ENCODE data around the gene FGF14.

Gene FGF14

DNA sequence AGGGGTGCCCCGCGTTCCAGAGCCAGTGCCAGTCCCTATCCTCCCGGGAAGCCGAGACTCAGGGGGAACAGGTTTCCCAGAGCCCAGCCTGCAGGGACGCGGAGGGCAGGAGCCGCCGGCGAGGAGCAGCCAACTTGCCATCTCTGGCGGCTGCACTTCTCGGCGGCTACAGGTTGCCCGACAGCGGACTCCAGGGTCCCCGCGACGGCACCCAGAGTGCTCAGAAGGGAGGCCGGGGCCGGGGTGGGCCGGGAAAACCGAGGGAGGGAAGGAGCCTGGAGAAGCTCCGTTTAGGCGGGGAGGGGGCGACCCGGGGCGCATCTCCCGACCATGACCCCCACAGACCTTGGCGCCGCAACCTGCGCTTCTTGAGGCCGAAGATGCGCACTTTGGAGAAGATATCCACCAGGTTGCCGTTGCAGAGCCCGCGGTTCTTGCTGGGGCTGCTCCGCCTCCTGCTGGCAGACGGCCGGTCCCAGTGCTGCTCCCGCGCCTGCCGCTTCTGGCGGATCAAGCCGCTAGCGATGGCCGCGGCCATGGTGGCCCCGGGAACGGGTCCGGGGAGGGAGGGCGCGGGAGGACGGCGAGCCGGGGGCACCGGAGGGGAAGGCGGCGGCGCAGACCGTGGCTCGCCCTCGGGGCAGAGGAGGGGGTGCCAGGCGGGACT lies 485.6 kb downstream of the FGF14 start:
- DNase-seq = no peak

DNA sequence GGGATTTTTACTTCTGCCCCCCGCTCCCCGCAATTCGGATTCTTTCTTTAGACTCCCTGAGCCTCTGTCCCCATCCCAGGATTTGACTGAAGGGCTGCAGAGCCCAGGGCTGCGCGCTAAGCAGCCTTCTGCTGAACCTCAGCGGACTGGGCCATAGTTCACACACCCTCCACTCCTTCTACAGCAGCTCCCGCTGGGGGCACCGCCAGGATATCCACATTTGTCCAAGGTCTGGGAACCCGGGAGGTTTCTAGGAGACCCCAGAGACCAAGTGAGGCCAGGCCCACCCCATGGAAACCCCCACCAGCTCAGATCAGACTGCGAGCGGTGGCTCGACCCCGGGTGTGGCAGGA lies 486.1 kb downstream of the FGF14 start:
- no peak for DNase-seq

DNA sequence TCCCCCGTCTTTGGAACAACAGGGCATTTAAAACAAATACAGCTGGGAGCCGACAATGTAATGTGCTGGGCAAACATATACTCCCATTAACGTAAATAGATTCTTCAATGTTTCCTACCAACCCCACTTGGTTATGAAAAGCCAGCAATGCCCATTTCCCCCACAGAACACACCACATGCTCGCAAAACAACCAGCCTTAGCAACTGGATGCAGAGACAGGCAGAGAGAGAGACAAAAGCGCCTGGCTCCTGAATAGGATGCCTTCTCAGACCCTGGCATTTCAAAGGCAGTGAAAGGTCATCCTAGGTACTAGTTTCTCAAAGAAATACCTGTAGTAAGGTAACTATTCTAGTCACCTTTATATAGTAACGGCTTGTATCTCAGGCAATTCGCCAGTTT lies 486.5 kb downstream of the FGF14 start:
- no peak for DNase-seq

DNA sequence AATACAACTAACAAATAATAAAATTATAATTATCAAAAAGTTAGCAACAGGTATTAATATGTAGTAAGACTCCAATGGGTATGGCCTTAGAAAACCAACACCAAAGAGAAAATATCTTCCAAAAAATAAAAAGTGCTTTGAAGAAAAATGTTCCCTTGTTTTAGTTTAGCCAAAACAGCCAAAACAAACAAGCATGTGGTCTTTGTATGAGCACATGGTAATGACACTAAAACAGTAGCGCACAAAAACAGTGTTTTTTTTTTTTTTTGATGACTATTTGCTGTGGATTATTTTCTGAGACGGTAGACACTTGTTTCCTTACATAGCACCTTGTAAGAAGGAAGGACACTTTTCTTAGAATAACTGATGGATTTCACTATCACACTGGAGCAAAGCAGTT lies 490.1 kb downstream of the FGF14 start:
- no peak for DNase-seq

DNA sequence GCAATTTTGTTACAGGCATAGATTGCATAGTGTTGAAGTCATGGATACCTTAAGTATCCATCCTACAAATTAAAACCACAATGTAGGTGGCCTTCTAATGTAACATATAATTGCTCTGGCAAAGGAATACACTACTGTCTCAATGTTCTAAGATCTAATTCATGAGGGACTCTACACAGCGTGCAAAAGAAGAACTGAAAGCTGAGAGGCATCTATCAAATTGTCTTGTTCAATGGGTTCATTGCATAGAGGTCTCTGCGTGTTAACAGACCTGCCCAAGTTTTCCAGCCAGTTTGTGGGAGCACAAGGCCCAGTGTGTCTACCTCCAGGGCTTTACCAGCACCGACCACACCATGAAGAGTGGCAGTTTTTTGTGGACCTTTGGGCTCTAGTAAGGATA lies 498.0 kb downstream of the FGF14 start:
- DNase-seq = no peak

DNA sequence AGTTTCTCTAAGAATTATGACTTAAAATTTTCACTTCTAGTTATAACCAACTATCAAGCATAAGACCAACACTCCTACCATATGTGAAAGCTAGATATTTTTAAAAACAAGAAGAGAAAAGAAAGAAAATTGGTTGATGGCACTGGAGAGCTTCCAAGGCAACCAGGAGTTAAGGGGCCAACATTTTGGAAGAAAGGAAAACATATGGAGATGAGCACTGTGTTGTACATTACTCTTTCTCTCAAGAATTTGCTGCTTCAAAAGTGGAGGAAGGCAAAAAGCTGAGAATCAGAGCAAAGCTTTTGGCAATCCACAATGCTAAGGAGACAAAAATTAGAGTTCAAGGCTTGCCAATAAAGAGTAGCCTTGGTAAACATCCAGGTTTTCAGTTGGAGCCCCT lies 503.2 kb downstream of the FGF14 start:
- DNase-seq = no peak

DNA sequence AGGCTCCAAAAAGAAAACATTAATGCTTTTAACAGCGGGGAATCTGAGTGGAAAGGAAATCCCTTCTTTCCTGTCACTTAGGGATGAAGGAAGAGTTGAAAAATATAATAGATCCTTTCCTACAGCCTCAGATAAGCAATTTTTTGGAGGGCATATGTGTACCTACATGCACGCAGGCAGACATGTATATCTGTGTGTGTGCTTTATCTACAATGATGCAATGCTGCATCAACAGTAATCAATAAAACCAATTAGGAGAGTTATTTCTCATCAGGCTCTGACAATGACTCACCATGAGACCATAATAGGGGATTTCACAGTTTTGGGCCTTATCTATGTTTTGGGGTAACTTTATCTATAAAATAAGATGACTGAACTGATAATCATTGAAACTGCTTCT lies 505.3 kb downstream of the FGF14 start:
- no peak for DNase-seq

DNA sequence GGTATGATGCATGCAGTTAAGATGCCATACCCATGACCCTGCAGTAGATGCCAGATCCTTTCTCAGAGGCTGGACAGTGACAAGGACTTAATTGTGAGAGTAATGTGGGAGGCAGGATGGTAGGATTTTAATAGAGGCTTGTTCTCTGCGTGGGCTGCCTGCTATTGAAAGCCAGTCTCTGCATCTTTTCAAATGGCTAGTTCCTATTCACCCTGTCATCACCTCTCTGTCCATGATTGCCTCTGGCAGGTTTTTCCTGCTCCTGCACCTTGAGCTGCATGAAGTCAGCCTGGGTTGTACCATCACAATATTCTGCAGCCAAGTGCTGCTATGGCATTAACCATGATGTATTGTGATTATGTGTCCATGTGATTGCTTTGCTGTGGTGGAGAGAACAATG lies 508.8 kb downstream of the FGF14 start:
- no peak for DNase-seq

DNA sequence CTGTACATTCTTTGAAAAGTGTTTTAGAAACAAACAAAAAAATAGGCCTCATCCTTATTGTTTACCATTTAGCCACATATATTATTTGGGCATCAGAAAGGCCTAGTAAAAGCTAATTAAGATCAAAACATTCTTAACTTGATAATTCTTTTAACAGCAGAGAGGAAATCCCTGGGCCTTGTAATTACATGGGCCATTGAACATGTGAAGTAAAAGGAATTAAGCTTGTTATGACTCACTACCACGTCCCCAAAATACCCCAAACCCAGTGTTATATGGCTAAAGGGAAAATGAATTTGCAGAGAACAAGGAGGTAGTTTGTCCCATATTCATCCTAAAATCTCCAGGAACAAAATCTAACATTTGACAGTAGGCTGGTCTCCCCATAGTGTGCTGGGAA lies 509.6 kb downstream of the FGF14 start:
- DNase-seq = no peak

DNA sequence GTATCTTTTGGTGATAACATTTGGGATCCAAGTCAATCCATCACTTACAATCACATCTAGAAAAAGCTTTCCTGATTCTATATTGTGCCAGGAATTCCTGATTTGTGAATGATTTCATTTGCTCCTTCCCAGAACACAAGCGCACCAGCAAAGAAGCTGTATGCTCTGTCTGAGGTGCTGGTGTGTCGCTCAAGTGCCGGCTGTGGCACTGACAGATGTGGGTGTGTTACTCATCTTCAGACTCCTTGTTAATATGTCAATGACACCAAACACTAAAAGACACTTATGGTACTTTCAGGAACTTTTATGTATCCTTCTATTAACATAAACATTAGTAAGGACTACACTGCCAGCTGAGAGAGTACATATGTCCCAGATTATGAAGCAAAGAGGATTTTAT lies 520.3 kb downstream of the FGF14 start:
- no peak for DNase-seq

DNA sequence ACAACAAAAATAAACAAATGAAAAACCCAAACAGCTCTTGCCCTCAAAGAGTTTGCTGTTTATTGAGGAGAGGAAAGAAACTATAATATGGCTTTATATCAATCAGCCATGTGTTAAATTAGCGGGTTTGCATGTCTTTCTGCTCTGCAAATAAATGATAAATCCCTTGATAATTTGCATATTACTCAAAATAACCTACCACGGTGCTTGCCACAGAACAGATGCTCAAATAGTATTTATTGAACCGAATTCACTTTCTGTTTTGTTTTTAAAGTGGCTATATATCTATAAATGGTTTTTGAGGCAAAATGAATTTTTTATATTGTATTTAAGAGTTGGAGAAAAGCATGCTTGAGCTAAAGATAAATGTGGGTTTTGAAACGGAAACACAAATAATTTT lies 521.3 kb downstream of the FGF14 start:
- no peak for DNase-seq

DNA sequence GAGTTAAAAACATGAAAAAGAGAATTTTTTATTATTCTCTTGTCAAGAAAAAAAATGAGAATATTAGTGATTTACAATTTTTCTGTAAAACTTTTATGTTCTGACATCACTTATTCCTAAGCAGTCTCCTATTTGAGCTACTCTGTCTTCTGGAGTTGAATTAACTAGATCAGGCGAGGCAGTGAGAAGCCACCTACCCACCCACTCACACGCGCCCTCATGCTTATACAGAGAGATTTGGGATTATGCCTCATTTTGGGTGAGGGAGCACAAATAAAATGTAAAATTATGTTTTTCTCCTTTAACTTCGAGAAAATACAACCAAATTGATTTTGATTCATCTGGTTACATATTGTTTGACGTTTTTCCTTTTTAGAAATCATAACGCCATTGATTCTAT lies 524.9 kb downstream of the FGF14 start:
- DNase-seq = no peak

DNA sequence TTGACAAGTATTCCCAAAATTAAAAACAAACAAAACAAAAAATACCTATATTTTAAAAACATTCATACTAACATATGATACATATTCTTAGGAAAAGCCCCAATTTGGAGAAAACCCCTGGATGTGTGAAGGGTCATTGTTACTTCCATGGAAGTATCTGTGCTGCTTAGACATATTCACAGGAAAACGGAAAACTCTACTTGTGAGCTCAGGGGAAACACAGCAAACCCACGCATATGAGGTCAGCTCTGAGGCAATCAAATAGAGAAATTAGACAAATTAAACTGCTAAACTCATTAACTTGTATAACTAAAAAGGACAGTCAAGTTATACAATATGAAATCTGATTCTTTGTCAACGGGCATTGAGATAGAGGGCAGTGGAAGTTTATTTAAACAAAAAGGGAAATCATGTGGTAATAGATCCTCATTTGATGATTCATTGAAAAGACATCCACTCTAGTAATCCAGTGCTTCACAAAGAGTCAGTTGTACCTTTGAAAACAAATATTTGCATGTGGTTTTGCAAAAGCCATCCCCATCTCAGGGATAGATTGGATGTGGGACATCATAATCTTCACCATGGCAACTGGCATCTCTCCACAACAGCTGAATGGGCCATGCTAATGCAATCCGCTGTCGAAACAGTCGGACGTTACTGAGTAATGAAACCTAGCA lies 526.0 kb downstream of the FGF14 start:
- no peak for DNase-seq

DNA sequence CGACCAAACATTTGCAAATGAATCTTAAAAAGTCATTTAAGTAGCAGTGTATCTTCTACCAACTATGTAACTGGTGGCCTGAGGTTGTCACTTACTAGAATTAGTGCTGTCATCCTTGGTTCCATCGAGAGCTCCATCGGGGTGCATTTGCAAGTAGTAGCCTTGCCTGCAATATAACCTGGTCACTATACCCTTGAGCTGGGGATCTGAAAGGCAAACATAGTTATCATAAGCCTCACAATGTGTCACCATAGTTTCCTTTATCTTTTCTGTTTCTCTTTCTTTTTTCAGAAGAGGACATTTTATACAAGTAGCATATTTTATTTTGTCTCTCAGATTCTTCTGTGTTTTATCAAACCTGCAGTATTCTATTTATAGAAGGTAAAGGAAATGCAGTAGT lies 526.8 kb downstream of the FGF14 start:
- no peak for DNase-seq

DNA sequence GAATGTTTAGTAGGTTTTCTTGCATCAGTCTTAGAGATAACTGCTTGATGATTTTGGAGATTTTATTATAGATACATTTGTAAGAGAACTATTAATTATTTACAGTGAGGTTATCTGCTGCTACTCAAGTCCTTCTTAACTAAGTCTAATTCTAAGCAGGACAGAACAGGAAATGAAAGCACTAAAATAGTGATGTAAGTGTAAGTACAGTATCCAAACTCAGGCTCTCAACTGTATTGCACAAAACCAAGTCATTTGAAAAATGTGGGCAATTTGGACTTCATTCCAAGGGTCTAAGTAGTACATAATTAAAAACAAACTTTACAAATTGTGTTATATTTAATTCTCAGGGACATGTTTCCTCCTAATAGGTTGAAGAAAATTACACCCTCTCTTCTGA lies 532.3 kb downstream of the FGF14 start:
- no peak for DNase-seq

DNA sequence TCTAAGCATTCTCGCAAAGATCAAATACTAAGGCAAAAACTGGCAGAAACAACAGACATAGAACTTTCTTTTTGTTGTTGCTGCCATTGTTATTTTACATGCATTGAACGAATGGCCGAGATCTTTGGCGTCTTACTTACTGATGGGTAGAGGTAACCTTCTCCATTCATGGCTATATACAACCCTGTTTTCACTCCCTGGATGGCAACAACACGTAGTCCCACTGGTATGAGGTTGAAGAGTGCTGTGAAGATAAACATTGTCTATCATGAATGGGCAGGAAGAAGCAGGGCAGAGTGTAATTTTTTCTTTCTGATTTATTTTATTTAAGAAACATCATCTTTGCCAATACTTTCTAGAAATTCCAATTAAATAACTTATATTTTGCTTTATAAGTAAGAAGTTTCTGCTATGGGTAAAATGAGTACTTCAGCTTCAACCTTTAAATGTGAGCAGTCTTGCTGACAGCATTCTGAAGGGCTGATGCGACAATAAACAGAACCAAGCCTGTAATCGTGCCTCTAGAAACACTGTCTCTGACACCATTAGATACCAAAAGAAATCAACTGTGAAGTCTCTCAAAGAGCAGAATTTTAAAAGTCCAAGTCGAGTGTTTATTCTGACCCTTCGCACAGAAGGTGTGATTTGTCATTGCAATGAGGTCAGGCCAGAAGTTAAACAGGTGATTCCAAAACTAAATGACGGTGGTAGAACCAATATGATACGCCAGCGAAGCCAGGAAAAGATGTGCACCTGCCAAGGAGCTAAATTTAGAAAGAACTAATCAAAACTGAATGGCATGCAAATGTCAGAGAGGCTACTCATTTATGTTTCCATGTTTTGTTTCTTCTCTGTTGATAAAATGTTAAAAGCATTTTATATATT lies 533.0 kb downstream of the FGF14 start:
- no peak for DNase-seq

DNA sequence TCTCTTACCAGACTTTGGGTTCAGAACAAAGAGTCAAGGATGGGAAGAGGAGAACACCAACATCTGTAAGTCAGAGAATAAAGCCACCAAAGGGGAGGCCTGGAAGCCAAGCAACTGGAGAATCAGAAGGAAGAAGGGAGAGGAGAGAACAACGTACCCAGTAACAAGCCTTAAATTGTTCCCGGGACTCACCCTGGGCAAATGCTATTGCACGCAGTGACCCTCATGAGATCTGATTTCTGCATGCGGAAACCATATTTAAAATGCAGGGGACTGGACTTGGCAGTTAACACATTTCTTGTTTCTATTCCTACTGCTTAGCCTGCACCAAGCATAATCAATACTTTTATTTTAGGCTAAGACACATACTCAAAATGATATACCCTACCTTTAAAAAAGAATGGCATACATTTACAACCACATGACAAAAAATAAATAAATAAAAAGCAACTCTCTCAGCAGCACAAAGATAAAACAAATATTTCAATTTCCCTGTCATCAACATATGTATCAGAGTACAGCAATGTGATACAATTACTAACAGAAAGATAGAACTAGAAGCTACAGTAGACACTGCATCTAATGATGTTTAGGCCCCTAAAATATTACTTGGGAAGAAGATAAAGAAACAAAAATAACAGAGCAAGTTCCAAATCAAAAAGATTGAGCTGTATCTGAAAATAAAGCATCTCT lies 534.8 kb downstream of the FGF14 start:
- DNase-seq = no peak

DNA sequence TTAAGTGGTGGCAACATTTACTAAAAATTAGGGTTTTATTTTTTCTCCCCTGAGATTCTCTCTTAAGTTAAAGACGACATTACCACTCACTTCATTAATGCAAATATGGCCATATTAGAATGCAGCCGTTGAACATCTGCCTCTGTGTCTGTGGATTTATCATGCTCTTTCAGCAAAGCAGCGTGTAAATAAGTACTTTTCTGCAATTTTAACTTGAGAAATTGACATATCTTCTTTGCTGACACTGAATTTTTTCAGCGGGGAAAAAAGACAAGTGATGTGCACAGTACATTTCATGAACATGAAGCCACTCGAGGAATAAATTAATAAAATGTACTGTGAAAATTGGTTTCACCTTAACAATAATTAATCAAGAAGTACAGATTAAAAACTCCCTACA lies 543.0 kb downstream of the FGF14 start:
- no peak for DNase-seq

DNA sequence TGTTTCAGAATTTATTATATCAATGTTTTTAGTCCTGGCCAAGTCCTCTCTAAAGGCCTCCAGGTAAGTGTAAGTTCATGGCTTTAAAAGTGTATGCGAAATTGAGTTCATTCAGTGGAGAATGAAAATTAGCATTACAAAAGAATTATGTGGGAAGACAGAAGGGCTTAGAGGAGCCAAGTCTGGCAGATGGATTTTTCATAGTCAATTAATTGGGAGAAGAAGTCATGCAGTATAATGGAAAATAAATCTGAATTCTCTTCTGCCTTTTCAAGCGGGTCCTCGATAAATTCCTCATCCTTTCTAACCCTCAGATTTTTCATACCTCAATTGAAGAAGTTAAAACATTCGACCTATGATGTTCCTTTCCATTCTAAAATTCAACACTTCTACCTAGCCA lies 555.1 kb downstream of the FGF14 start:
- DNase-seq = no peak

DNA sequence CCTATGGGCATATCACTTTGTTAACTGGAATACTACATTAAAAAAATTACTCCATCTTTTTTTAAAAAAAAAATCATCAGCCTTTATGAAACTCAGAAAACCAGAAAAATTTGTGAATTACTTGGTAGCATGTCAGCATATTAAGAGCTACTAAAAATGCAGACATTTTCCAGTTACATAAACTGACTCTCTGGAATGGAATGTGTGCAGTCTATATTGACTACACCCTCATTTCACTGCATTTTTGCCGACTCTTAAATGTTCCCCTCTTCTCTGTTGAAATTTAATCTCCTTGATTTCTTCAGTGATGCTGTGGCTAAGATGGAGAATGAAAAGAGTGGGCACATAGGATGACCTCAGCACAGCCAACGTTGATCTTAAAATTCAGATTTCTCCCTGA lies 555.6 kb downstream of the FGF14 start:
- no peak for DNase-seq

DNA sequence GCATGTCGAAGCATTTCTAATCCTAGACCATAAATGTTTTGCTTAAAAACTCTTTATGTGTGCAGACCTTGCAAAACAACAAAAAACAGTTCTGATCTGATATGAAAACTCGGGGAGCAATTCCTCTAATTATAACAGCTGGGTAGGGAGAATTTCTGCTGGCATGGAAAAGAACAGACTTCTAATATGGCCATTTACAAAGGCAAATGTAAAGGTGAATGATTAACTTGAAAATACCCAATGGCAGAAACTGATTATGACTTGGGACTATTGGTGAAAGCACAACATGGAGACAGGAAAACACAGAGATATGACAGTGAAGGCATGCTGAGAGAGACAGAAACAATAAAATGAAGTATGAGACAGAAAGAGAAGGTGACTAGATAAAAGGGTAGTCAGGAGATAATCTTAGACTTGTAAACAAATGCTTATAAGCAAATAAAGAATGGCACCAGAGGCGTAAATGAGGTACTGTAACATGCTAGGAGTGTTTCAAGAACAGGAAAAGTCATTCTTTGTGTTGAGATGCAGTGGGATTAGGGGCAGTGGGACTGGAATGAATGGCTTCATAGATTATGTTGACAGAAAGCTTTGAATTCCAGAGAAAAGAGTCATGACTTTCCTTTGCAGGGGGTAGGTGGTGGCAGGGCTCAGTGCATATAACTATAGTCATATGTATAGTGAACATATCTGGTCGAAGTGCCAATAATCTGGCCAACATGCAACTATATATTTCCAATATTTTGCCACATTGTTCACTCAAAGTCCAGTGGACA lies 556.4 kb downstream of the FGF14 start:
- no peak for DNase-seq

DNA sequence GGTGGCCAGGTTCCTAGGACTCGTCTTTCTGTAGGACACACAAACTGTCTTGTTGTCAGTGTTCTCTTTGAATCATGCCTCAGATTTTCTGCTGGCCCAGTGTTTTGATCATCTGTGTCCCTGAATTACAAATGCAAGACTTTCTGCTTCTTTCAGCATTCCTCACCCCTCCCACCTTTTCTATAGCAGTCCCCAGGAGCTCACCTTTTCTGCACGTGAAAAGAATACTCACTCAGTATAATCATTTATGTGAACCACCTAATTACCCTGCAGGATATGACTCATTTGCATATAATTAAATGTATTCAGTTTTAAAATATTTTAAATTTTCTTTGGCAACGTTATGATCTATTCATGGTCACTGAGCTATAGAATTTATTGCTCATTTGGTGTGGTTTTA lies 560.1 kb downstream of the FGF14 start:
- no peak for DNase-seq

DNA sequence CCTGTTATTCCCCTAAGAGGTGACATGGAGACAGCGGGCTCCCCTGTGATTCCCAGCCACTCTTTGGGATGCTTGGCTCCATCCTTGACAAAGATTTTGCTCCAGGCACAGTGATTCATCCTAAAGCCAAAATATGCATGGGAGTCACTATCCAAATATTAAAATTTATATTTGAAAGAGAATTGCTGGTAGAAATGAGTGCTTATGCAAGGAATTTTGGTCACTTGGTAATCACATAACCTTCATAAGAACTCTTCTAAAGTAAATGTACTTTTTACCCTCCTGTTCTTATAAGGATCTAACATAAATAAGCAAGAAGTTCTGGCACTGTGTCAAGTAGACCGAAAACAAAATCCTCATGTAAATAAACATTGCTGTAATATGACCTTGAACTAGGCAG lies 563.5 kb downstream of the FGF14 start:
- DNase-seq = no peak

Data from activated effector memory CD4-positive, alpha-beta T cell treated with anti-CD3 and anti-CD28 coated beads, Interleukin-2, amount 50 U/mL, for 16 hours (primary cell).